Measurements from ENCODE around the gene LRRC10B.

The LRRC10B gene

DNA sequence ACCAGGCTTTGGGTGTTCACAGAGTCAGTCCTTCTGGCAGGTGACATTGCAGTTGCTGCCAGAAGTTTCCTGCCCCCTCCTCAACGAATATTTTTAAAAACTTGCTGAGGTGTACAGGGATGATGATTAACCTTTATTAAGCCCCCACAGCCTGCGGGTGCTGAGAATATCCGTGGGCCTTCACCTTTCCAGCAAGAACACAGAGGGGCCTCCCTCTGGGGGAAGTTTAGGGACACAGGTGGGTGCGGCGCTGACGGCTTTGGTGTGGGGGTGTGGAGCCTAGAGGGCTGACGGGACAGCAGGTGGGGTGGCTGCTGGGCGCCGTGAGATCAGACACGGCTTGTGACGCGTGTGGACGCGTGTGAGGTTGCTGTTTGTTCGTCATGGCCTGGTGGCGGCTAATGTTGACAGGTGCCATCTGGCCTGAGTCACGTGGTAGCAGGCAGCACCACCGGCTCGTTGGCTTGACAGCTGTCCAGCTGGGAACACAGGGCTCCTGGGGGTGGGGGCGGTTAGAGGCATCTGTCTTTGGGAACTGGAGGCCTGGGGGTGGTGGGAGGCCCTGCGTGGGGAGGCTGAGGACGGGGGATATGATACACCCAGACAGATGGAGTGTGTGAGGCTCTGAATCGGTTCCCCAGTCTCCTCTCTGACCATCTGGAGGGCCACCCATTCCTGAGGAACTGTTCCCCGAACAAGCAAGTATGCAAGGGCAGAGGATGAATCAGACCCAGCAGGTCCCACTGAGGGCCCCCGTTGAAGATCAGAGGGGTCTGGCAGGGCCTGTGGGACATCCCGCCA lies 12.5 kb upstream of the LRRC10B start:
- Histone ChIP-seq H3K4me3 (ENCODE audit: low read depth in 1 of 5, low read length in 5 of 5) (no peak overlapping the region), H3K36me3 (ENCODE audit: control insufficient read depth in 5 of 5, insufficient read depth in 5 of 5, low read length in 5 of 5) (no peaks in the 10 kb centered on the region), H3K27me3 (ENCODE audit: control insufficient read depth in 5 of 5, insufficient read depth in 4 of 5, low read length in 5 of 5) (peaks cover 0 to 8% (median 0%) of the 10 kb centered on the region in 5 donors), H3K27ac (ENCODE audit: low read depth, low read length) (no peak overlapping the region), H3K4me1 (ENCODE audit: control insufficient read depth in 5 of 5, insufficient read depth in 5 of 5, low read length in 5 of 5) (peaks cover 0 to 13% (median 2%) of the 10 kb centered on the region in 5 donors), H3K9ac (ENCODE audit: low read length in 5 of 5) (no peak overlapping the region), H3K9me3 (ENCODE audit: control insufficient read depth in 5 of 5, low read length in 5 of 5) (no peaks in the 10 kb centered on the region)

GRCh38 chr11:61496602-61497400 lies 11.7 kb upstream of the LRRC10B start:
- H3K27me3 ChIP-seq (ENCODE audit: control insufficient read depth in 5 of 5, insufficient read depth in 4 of 5, low read length in 5 of 5): peaks cover 0 to 8% (median 0%) of the 10 kb centered on the region in 5 donors
- no peak overlapping the region for H3K4me3 ChIP-seq (ENCODE audit: low read depth in 1 of 5, low read length in 5 of 5)
- peaks cover 0 to 8% (median 2%) of the 10 kb centered on the region in 5 donors for H3K4me1 ChIP-seq (ENCODE audit: control insufficient read depth in 5 of 5, insufficient read depth in 5 of 5, low read length in 5 of 5)
- no peaks in the 10 kb centered on the region for H3K9me3 ChIP-seq (ENCODE audit: control insufficient read depth in 5 of 5, low read length in 5 of 5)
- H3K27ac ChIP-seq (ENCODE audit: low read depth, low read length): no peak overlapping the region
- no peak overlapping the region for H3K9ac ChIP-seq (ENCODE audit: low read length in 5 of 5)
- no peaks in the 10 kb centered on the region for H3K36me3 ChIP-seq (ENCODE audit: control insufficient read depth in 5 of 5, insufficient read depth in 5 of 5, low read length in 5 of 5)

- Histone ChIP-seq H3K27me3 (ENCODE audit: control insufficient read depth in 5 of 5, insufficient read depth in 4 of 5, low read length in 5 of 5) (peaks cover 0 to 6% (median 0%) of the 10 kb centered on the region in 5 donors), H3K4me3 (ENCODE audit: low read depth in 1 of 5, low read length in 5 of 5) (no peak overlapping the region)
These were observed 11.1 kb upstream of the LRRC10B start for GRCh38 chr11:61497473-61497872.

DNA sequence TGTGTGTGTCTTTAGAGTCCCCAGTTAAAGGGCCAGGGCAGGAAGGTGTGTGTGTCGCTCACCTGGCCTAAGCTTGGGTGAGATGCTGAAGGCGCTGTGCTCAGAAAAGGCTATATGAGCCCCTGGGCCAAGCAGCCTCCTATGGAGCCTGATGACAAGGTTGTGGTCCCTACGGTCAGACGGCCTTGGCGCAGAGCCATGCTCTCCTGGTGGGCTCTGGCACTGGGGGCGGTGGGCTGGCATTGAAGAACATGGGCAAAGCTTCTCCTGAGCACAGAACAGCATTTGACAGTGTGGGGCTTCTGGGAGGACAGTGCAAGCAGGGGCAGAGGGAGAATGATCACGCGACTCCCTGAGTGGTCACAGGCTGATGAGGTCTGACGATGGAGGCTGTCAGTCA lies 10.7 kb upstream of the LRRC10B start:
- Histone ChIP-seq H3K27me3 (ENCODE audit: control insufficient read depth in 5 of 5, insufficient read depth in 4 of 5, low read length in 5 of 5) (peaks cover 0 to 6% (median 2%) of the 10 kb centered on the region in 5 donors), H3K36me3 (ENCODE audit: control insufficient read depth in 5 of 5, insufficient read depth in 5 of 5, low read length in 5 of 5) (no peaks in the 10 kb centered on the region), H3K4me1 (ENCODE audit: control insufficient read depth in 5 of 5, insufficient read depth in 5 of 5, low read length in 5 of 5) (peaks cover 0 to 7% (median 2%) of the 10 kb centered on the region in 5 donors), H3K9ac (ENCODE audit: low read length in 5 of 5) (no peak overlapping the region), H3K9me3 (ENCODE audit: control insufficient read depth in 5 of 5, low read length in 5 of 5) (no peaks in the 10 kb centered on the region), H3K4me3 (ENCODE audit: low read depth in 1 of 5, low read length in 5 of 5) (no peak overlapping the region), H3K27ac (ENCODE audit: low read depth, low read length) (no peak overlapping the region)

More at GRCh38 chr11:61497473-61497872, 11.1 kb upstream of the LRRC10B start:
- Histone ChIP-seq H3K27ac (ENCODE audit: low read depth, low read length) (no peak overlapping the region), H3K36me3 (ENCODE audit: control insufficient read depth in 5 of 5, insufficient read depth in 5 of 5, low read length in 5 of 5) (no peaks in the 10 kb centered on the region), H3K9ac (ENCODE audit: low read length in 5 of 5) (no peak overlapping the region), H3K9me3 (ENCODE audit: control insufficient read depth in 5 of 5, low read length in 5 of 5) (no peaks in the 10 kb centered on the region), H3K4me1 (ENCODE audit: control insufficient read depth in 5 of 5, insufficient read depth in 5 of 5, low read length in 5 of 5) (peaks cover 0 to 7% (median 2%) of the 10 kb centered on the region in 5 donors)

GRCh38 chr11:61498767-61499341 lies 9.7 kb upstream of the LRRC10B start:
- Histone ChIP-seq H3K27me3 (ENCODE audit: control insufficient read depth in 5 of 5, insufficient read depth in 4 of 5, low read length in 5 of 5) (peaks cover 0 to 6% (median 2%) of the 10 kb centered on the region in 5 donors), H3K9me3 (ENCODE audit: control insufficient read depth in 5 of 5, low read length in 5 of 5) (no peaks in the 10 kb centered on the region), H3K9ac (ENCODE audit: low read length in 5 of 5) (no peak overlapping the region), H3K4me3 (ENCODE audit: low read depth in 1 of 5, low read length in 5 of 5) (no peak overlapping the region), H3K27ac (ENCODE audit: low read depth, low read length) (no peak overlapping the region), H3K4me1 (ENCODE audit: control insufficient read depth in 5 of 5, insufficient read depth in 5 of 5, low read length in 5 of 5) (peaks cover 0 to 6% (median 2%) of the 10 kb centered on the region in 5 donors), H3K36me3 (ENCODE audit: control insufficient read depth in 5 of 5, insufficient read depth in 5 of 5, low read length in 5 of 5) (no peaks in the 10 kb centered on the region)

DNA sequence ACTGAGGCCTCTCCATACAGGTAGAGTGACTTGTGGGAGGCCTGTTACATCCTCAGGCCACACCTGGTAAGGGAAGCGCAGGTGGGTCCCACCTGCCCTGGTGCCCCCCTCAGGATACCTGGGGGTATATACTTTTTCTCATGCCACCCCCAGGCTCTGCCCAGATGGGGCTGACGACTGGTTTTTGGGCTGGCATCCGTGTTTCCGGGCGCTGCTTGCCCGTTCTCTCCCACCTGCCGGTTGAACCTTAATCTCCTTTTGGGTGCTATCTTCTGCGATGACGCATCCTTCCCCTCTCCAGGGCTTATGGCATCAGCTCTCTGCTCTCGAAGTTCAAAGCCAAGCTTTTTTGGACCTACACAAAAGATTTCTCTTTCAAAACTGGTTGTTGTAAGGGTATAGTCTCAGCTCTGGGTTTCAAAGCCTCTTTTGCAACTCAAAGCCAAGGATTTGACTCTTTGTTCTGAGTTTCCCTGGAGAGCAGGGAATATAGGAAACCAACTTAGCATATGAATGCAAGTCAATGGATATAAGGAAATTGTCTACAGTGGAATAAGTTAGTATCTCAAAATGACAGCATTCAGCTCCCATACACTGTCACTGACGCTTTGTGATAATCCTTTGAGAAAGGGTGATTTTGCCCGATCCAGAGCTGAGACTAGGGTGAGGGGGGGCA lies 8.6 kb upstream of the LRRC10B start:
- Histone ChIP-seq H3K27ac (ENCODE audit: low read depth, low read length) (no peak overlapping the region), H3K4me1 (ENCODE audit: control insufficient read depth in 5 of 5, insufficient read depth in 5 of 5, low read length in 5 of 5) (peaks cover 0 to 3% (median 0%) of the 10 kb centered on the region in 5 donors), H3K9ac (ENCODE audit: low read length in 5 of 5) (no peak overlapping the region), H3K27me3 (ENCODE audit: control insufficient read depth in 5 of 5, insufficient read depth in 4 of 5, low read length in 5 of 5) (peaks cover 0 to 6% (median 2%) of the 10 kb centered on the region in 5 donors), H3K9me3 (ENCODE audit: control insufficient read depth in 5 of 5, low read length in 5 of 5) (no peaks in the 10 kb centered on the region), H3K4me3 (ENCODE audit: low read depth in 1 of 5, low read length in 5 of 5) (no peak overlapping the region), H3K36me3 (ENCODE audit: control insufficient read depth in 5 of 5, insufficient read depth in 5 of 5, low read length in 5 of 5) (no peaks in the 10 kb centered on the region)

GRCh38 chr11:61502522-61502921 lies 6.0 kb upstream of the LRRC10B start:
- no peak overlapping the region for H3K4me3 ChIP-seq (ENCODE audit: low read depth in 1 of 5, low read length in 5 of 5)
- no peak overlapping the region for H3K9ac ChIP-seq (ENCODE audit: low read length in 5 of 5)
- no peak overlapping the region for H3K27ac ChIP-seq (ENCODE audit: low read depth, low read length)
- H3K36me3 ChIP-seq (ENCODE audit: control insufficient read depth in 5 of 5, insufficient read depth in 5 of 5, low read length in 5 of 5): no peaks in the 10 kb centered on the region
- peaks cover 0 to 3% (median 0%) of the 10 kb centered on the region in 5 donors for H3K4me1 ChIP-seq (ENCODE audit: control insufficient read depth in 5 of 5, insufficient read depth in 5 of 5, low read length in 5 of 5)
- H3K9me3 ChIP-seq (ENCODE audit: control insufficient read depth in 5 of 5, low read length in 5 of 5): no peaks in the 10 kb centered on the region
- H3K27me3 ChIP-seq (ENCODE audit: control insufficient read depth in 5 of 5, insufficient read depth in 4 of 5, low read length in 5 of 5): peaks cover 4 to 21% (median 14%) of the 10 kb centered on the region in 5 donors

GRCh38 chr11:61503135-61503770 lies 5.3 kb upstream of the LRRC10B start:
- Histone ChIP-seq H3K4me3 (ENCODE audit: low read depth in 1 of 5, low read length in 5 of 5) (no peak overlapping the region), H3K36me3 (ENCODE audit: control insufficient read depth in 5 of 5, insufficient read depth in 5 of 5, low read length in 5 of 5) (no peaks in the 10 kb centered on the region), H3K4me1 (ENCODE audit: control insufficient read depth in 5 of 5, insufficient read depth in 5 of 5, low read length in 5 of 5) (peaks cover 0 to 8% (median 4%) of the 10 kb centered on the region in 5 donors), H3K9me3 (ENCODE audit: control insufficient read depth in 5 of 5, low read length in 5 of 5) (no peaks in the 10 kb centered on the region), H3K27me3 (ENCODE audit: control insufficient read depth in 5 of 5, insufficient read depth in 4 of 5, low read length in 5 of 5) (peaks cover 9 to 28% (median 21%) of the 10 kb centered on the region in 5 donors), H3K9ac (ENCODE audit: low read length in 5 of 5) (no peak overlapping the region), H3K27ac (ENCODE audit: low read depth, low read length) (no peak overlapping the region)

DNA sequence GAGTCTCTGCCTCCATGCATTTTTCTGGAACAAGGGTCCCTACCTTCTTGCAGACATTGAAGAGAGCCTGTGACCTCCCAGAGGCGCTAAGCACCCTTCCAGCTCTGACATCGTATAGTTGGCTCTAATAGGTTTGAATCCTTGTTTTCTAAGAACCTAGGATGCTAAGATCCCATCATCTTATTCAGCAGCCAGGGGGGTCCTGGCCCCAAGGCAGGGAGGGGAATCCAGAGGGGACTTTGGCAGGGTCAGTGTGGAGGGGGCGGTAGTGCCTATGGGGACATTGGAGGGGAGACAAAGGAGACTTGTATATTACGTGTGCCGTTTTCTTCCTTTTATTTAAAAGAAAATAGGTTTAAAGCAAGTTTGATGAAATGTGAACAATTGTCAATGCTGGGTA lies 3.4 kb upstream of the LRRC10B start:
- Histone ChIP-seq H3K9me3 (ENCODE audit: control insufficient read depth in 5 of 5, low read length in 5 of 5) (no peaks in the 10 kb centered on the region), H3K36me3 (ENCODE audit: control insufficient read depth in 5 of 5, insufficient read depth in 5 of 5, low read length in 5 of 5) (no peaks in the 10 kb centered on the region), H3K27me3 (ENCODE audit: control insufficient read depth in 5 of 5, insufficient read depth in 4 of 5, low read length in 5 of 5) (peaks cover 9 to 34% (median 29%) of the 10 kb centered on the region in 5 donors), H3K4me3 (ENCODE audit: low read depth in 1 of 5, low read length in 5 of 5) (no peak overlapping the region), H3K9ac (ENCODE audit: low read length in 5 of 5) (no peak overlapping the region), H3K4me1 (ENCODE audit: control insufficient read depth in 5 of 5, insufficient read depth in 5 of 5, low read length in 5 of 5) (peaks cover 0 to 21% (median 16%) of the 10 kb centered on the region in 5 donors), H3K27ac (ENCODE audit: low read depth, low read length) (no peak overlapping the region)
